Retinal pigment epithelial cell (primary cell): ENCODE results near the gene FADS3.

Experiments
- DNase-seq: peaks from one replicate; pipeline ENCODE4 v3.0.0-alpha.2; 2010; ENCODE audit warnings: low read depth
- H3K4me3 ChIP-seq: 2 replicates; pipeline ENCODE4 v1.5.1; 2011; ENCODE audit warnings: mild to moderate bottlenecking, low read length, control low read depth, moderate library complexity
- TF ChIP-seq, protein P1 (sequence below): conservative IDR thresholded peaks from 2 replicates; pipeline ENCODE4 v1.5.1; 2011; ENCODE audit warnings: low read depth, low read length, control low read depth, inconsistent platforms

The FADS3 gene

GRCh38 chr11:61918938-61919704, 27.8 kb upstream of the FADS3 start:
- TF ChIP-seq, protein P1, sequence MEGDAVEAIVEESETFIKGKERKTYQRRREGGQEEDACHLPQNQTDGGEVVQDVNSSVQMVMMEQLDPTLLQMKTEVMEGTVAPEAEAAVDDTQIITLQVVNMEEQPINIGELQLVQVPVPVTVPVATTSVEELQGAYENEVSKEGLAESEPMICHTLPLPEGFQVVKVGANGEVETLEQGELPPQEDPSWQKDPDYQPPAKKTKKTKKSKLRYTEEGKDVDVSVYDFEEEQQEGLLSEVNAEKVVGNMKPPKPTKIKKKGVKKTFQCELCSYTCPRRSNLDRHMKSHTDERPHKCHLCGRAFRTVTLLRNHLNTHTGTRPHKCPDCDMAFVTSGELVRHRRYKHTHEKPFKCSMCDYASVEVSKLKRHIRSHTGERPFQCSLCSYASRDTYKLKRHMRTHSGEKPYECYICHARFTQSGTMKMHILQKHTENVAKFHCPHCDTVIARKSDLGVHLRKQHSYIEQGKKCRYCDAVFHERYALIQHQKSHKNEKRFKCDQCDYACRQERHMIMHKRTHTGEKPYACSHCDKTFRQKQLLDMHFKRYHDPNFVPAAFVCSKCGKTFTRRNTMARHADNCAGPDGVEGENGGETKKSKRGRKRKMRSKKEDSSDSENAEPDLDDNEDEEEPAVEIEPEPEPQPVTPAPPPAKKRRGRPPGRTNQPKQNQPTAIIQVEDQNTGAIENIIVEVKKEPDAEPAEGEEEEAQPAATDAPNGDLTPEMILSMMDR: no peak
- no peak for DNase-seq

DNA sequence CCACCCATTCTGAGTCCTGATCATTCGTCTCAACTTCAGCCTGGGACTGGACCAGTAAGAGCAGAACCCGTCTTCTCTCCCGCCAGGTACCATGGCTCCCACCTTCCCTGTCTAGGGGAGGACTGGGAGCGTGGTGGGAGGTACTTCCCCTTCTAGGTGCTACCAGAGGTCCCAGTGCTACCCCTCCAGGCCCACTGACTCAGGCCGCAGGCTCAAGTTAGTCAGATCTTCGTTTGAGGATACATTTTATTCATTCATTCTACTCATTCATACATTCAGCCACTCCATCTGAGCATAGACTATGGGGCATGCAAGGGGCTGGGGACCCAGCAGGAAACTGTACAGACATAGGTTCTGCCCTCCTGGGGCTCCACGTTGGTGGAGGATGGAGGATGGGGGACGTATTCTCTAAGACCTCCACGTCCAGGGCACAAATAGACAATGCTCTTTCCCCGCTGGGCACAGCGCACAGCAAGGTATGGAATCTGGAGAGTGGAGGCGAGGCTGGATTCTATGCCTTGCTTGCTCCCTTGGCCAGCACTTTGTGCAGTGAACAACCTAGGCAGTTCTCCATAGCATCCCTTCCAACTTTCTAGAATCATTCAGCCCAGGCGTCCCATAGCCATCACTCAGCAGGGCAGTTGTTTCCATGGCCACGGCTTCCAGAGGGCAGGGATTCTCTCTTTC, 27.0 kb upstream of the FADS3 start:
- H3K4me3 ChIP-seq: no peak overlapping the region
- DNase-seq: no peak
- TF ChIP-seq, protein P1: no peak

More at GRCh38 chr11:61918938-61919704, 27.8 kb upstream of the FADS3 start:
- no peak overlapping the region for H3K4me3 ChIP-seq

- peak within 1 kb of the TSS; percentile 45 for H3K4me3 ChIP-seq
- DNase-seq: no peak
- TF ChIP-seq, protein P1: no peak
Observed at GRCh38 chr11:61917334-61918109, 26.2 kb upstream of the FADS3 start, which contains the start of gene RAB3IL1. TSS of gene RAB3IL1 (minus strand) at chr11:61917566. CDS start at chr11:61917367, 199 bp downstream.

DNA sequence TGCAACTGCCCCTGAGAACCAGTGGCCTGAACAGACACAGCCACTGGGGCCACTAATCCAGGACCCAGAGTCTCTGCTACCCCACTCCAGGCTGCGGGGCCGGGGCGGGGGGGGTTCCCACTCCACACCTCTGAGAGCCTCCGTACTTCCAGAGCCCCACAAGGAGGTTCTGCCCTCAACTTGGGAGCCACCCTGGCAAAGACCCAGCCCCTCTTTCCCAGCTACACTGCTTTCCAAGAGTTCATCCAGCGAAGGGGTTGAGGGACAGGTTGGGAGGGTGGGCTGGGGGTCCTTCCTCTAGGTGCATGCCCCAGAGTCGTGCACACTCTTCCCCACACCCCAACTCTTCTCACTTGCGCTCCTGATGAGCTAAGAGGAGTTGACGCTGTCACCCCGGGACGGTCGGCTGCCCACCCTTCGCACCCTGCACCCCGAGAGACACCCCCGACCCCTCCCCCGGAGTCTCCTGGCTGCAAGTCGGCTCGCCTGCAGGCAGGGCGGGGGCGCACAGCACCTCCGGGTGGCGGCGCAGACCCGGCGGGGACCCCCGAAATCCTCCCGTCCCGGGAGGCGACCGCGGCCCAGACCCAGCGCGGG, 25.5 kb upstream of the FADS3 start:
- TF ChIP-seq, protein P1: no peak
- H3K4me3 ChIP-seq: peak overlapping the region; percentile 35
- no peak for DNase-seq

DNA sequence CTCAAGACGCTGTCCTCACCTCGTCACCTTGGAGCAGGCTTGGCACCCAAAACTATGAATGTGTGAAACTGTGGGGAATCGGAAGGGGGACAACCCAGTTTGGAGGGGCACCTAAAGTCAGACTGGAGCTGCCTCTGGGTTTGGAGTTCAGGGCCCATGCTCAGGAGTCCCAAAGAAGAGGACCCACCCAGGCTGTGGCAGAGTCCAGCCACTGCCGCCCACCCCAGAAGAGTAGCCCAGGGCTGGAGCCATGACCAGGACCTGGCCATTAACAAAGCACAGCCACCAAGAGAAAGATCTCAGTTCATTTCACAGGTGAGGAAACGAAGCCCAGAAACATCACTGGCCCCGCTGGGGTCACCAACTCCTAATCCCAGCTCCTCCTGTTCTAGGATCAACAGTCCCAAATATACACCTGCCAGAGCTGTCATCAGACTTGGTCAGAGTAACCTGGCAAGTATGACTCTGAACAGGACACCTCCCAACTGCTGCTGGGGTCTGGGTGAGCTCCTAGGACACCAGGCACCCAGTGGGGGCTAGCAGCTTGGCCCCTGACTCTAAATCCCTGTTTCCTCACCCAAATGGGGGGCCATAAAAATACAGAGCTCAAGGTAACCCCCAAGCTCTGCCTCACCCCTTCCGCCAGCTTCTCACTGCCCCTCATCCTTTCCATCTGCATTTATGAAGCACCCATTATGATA, 23.3 kb upstream of the FADS3 start:
- DNase-seq: no peak
- no peak overlapping the region for H3K4me3 ChIP-seq
- TF ChIP-seq, protein P1: no peak

- TF ChIP-seq, protein P1: no peak
Observed at GRCh38 chr11:61913699-61914395, 22.5 kb upstream of the FADS3 start.

More at GRCh38 chr11:61913699-61914395, 22.5 kb upstream of the FADS3 start:
- DNase-seq: no peak
- no peak overlapping the region for H3K4me3 ChIP-seq
